Stromal cell of bone marrow (primary cell): ENCODE measurements around the gene FAM131A.

Experiments
- DNase-seq: peaks from one replicate; pipeline ENCODE4 v3.0.0-alpha.2; 2012; ENCODE audit warnings: low read depth

FAM131A gene

GRCh38 chr3:184337399-184337714 lies at the start of gene FAM131A:
Gene FAM131A, plus strand, starts transcription at chr3:184337600. Its CDS starts 31 bp downstream, at chr3:184337631.
- no peak for DNase-seq

DNA sequence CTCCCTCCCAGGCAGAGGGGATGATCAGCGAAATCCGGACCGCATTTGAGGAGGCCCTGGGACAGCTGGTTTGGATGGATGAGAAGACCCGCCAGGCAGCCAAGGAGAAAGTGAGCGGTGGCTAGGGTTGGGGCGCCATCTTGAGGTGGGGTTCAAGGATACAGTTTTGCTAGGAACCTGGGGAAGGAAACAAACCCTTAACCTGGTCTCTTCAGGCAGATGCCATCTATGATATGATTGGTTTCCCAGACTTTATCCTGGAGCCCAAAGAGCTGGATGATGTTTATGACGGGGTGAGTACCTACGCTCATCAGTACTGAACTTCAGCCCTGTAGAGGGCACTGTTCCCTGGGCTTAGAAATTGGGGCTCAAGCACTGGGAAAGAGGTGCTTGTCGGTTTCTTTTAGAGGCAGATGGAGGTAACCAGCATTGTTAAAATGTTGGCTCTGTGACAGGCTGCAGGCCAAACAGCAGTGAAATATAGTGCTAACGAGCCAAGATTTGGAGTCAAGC lies 47.9 kb upstream of the FAM131A start:
- DNase-seq: no peak

DNA sequence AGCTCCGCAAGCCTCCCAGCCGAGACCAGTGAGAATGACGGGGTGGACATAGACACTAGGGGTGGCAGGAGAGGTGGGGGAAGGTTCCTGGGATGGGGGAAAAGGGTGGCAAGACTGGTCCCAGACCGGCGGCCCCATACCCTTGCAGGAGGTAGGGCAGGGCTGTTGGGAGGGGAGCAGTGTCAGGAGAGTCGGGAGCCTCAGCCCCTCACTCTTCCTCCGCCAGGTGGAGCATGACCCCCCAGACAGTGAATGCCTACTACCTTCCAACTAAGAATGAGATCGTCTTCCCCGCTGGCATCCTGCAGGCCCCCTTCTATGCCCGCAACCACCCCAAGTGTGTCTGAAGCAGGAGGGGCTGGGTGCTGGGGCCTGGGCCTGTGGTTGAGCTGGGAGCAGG lies 47.1 kb upstream of the FAM131A start:
- no peak for DNase-seq

GRCh38 chr3:184291044-184291737 lies 46.2 kb upstream of the FAM131A start:
- DNase-seq: no peak

- DNase-seq: no peak
These were observed 45.5 kb upstream of the FAM131A start for GRCh38 chr3:184291738-184292445.

- DNase-seq: no peak
These were observed 41.6 kb upstream of the FAM131A start for GRCh38 chr3:184295771-184296170.

- no peak for DNase-seq
These were observed 40.8 kb upstream of the FAM131A start for GRCh38 chr3:184296616-184297015.

DNA sequence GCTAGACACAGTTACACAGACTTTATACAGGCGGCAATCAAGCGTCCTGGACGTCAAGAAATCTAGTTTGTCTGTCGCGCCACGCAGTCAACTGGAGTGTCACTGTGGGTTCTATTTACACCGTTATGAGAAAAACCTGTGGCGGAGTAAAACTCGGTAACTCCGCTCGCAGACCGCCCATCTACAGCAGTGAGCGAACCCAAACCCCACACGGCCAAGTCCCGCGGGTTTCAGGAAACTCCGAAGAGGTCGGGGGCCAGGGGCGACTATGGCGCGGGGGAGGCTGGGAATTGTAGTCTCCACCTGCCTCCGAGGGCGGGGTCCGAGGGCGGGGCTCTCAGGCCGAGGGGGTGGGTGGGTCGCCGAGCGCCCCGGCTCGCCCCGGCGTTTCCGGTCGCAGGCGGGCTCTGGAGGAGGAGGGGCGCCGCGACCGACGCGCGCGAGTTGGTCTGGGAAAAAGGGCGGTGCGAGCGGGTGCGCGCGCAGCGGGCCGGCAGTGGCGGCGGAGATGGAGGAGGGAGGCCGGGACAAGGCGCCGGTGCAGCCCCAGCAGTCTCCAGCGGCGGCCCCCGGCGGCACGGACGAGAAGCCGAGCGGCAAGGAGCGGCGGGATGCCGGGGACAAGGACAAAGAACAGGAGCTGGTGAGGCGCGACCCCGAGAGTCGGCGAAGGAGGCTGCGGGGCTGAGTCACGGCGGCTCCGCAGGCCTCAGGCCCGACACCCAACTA lies 38.5 kb upstream of the FAM131A start, which contains the start of gene PSMD2:
PSMD2 (plus strand) TSS at position 483 of the 729 bp plus-strand sequence; CDS start at position 509, 26 bp downstream.
- peak; percentile 94 for DNase-seq

DNA sequence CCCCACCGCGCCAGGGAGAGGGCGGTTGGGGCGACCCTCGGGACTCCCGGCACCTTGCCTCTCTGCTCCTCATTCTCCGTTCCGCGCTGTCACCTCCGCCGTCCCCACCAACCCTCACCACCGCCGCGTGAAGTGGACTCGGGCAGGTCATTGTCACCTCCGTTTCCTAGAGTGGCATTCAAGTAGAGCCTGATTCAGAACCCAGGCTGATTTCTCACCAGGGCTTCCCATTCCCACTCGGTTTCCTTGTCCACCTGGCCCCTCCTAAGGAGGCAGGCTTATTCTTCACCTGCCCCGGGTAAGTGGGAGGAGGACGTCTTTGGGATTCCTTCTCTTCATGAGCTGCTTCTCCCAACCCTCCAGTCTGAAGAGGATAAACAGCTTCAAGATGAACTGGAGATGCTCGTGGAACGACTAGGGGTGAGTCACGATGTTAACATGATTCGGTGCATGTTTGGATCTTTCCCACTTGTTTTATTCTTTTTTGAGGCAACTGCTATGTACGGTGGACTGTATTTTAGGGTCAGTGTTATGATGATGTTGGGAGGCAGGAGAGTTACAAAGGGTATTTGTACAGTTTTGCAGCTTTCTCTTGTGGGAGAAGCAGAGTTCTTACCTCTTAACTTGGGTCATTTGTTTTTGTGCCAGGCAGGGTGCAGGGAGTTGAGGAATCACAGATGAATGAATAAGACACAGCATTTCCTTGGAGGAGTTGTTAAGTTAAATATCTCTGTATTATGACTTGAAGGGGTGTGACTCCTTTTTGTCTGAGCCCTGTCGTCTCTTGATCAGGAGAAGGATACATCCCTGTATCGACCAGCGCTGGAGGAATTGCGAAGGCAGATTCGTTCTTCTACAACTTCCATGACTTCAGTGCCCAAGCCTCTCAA lies 37.7 kb upstream of the FAM131A start:
- DNase-seq: no peak

DNA sequence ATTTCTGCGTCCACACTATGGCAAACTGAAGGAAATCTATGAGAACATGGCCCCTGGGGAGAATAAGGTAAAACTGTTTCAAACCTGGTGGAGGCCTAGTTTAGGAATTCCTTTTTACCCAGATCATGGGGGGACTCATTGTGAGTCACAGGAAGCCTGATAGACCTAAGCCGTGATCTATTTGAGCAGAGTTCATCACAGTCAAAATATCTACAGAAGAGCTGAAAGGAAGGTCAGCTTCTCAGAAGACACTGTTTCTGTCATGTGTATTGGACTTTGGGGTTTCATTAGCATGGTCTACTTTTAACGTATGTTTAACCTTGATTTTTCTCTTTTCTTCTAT lies 37.1 kb upstream of the FAM131A start:
- DNase-seq: no peak

- no peak for DNase-seq
These were observed 31.8 kb upstream of the FAM131A start for GRCh38 chr3:184305577-184305976.

DNA sequence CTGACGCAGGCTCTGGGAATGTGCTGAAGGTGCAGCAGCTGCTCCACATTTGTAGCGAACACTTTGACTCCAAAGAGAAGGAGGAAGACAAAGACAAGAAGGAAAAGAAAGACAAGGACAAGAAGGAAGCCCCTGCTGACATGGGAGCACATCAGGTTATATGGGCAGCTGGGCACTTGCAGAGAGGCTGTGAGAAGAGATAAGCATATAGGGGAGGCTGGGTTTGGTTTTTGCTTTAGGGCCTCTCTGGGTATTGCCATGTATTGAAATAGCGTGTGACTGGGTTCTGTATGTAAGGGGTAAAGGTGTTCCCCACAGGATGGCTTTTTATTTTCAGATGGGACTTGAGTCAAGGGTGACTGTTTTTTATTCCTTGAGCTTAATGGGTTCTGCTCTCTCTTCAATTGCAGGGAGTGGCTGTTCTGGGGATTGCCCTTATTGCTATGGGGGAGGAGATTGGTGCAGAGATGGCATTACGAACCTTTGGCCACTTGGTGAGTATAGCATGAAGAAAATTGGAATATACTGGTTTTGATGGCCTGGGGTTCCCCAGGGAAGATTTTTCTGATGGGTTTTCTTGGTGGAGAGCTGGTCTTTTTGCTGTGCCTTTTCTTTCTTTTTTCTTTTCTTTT lies 30.9 kb upstream of the FAM131A start:
- no peak for DNase-seq

DNA sequence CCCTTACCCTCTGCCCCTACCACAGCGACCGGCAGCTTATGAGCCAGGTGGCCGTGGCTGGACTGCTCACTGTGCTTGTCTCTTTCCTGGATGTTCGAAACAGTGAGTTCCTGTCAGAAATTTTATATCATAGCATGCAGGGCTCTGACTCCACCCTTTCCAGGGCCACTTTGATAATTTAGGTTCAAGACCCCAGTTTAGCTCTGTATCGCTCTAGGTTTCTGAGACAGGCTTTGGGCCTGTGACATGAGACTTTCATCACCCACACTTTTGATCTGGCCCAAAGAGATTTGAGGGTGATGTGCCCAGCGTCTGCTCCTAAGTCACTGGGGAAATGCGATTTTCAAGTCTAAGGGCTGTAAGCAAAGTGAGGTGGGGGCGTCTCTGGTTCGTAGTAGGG lies 29.5 kb upstream of the FAM131A start:
- no peak for DNase-seq

- no peak for DNase-seq
These were observed 28.7 kb upstream of the FAM131A start for GRCh38 chr3:184308744-184309143.

DNA sequence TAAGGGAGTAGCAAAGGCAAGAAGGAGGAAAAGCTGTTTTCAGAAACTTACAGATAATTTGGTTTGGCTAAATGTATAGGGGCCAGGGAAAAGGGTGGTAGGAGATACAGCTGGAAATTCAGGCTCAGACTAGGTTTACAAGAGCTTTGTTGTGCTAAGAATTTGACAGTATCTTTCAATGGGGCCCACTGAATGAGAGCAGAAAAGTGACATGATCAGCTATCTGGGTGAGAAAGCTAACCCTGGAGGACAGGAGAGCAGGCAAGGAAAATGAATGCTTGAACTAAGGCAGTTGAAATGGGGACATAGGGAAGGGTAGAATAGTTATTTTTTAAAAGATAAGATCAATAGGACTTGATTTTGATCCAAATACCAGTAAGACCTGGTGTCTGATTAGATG lies 25.8 kb upstream of the FAM131A start:
- DNase-seq: no peak

- peak; percentile 84 for DNase-seq
These were observed 23.1 kb upstream of the FAM131A start, which contains the start of gene EIF4G1 for GRCh38 chr3:184314363-184314699. Gene EIF4G1, plus strand, starts transcription at chr3:184314606. Its CDS starts 1,191 bp downstream, at chr3:184315797.

- peak; percentile 73 for DNase-seq
These were observed 22.5 kb upstream of the FAM131A start for GRCh38 chr3:184314700-184315542.

- no peak for DNase-seq
These were observed 21.9 kb upstream of the FAM131A start for GRCh38 chr3:184315543-184315867.

DNA sequence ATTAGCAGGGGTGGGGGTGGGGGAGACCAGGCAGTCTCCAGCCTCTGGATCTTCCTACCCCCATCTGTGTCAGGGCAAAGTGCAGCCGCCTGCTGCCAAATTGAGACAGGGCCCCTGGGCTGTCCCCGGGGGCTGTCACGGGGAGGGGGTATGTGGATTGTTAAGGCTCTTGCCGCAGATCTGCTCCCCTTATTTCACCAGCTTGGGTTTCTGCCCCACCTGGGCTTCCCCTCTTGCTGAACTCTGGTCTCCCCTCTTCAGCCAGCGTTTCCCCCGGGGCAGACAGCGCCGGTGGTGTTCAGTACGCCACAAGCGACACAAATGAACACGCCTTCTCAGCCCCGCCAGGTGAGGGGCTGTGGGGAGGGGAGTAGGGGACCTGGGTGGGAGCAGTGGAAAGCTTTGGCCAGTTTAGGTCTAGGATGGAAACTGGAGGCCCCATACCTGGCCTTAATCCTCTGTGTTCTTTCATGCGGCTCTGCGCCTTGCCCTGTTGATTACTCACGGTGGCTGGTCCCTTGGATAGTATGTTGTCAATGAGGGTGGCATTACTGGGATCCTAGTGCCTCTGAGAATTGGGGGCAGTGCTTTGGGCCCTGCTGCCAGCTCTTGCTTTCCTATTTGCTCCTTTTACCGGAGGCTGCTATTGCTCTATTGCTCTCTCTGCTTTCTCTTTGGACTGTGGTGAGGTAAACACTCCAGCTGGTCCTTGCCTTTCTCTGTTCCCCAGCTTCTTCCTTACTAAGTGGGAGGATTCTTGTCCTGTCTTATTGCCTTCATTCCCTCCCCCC lies 21.3 kb upstream of the FAM131A start:
- DNase-seq: no peak

DNA sequence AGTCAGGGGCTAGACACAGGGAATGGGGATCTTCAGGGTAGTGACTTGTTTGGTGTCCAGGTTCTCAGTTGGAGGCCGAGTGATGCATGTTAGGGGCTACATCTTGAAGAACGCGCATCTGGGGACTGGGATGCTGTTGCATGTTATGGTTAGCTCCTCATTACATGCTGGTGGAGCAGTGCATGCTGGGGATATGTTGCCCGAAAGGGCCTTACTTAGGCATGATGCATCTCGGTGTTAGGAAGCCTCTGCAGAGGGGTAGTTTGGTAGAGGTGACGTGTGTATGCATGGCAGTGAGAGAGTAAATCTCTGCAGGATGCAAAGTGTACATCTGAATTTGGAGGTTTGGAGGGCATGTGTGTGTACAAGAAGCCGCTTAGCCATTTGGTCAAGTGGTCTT lies 20.6 kb upstream of the FAM131A start:
- DNase-seq: no peak
